DND-41 (cell line): Measurements from ENCODE around the gene HS2ST1.
"Not testable (repeated sequence)": the region's sequence is repeated elsewhere in the genome, so short reads cannot be mapped to it uniquely, and the experiment has no call there.

ENCODE experiments used
- ATAC-seq: fragments of 200-7000 bp; cut with Tn5 transposase; 3 replicates; pipeline ENCODE4 v1.9.1; 2021; ENCODE audit warnings: low read depth; ENCODE audit not compliant: insufficient read depth
- DNase-seq: peaks from one replicate; pipeline ENCODE4 v3.0.0-alpha.2; 2020
- H2AFZ ChIP-seq: 2 replicates; pipeline ENCODE4 v1.6.0; 2012; ENCODE audit warnings: low read depth, low read length
- H3K27ac ChIP-seq: 2 replicates; pipeline ENCODE4 v1.5.1; 2012; ENCODE audit warnings: low read length, inconsistent platforms
- H3K27me3 ChIP-seq: fragments of 200-600 bp; sonication (generic); 2 replicates; pipeline ENCODE4 v1.6.0; 2012; ENCODE audit warnings: low read length, mild to moderate bottlenecking, inconsistent platforms; ENCODE audit not compliant: insufficient read depth, poor library complexity
- H3K36me3 ChIP-seq: 2 replicates; pipeline ENCODE4 v1.5.1; 2012; ENCODE audit warnings: low read length, inconsistent platforms; ENCODE audit not compliant: insufficient read depth
- H3K4me1 ChIP-seq: 2 replicates; pipeline ENCODE4 v1.5.1; 2012; ENCODE audit warnings: mild to moderate bottlenecking, low read length; ENCODE audit not compliant: insufficient read depth
- H3K4me2 ChIP-seq: 2 replicates; pipeline ENCODE4 v1.6.0; 2012; ENCODE audit warnings: mild to moderate bottlenecking, moderate library complexity, low read length, inconsistent platforms; ENCODE audit not compliant: insufficient read depth
- H3K4me3 ChIP-seq, 2 experiments: fragments of 200-600 bp in 1 of 2; shearing (Covaris generic) in 1 of 2; 2 replicates each; pipeline ENCODE4 v1.5.1; 2012 to 2016; ENCODE audit warnings: inconsistent platforms in 2 of 2, low read length in 2 of 2, mild to moderate bottlenecking in 2 of 2, low read depth in 1 of 2, moderate library complexity in 1 of 2
- H3K79me2 ChIP-seq: 2 replicates; pipeline ENCODE4 v1.6.0; 2012; ENCODE audit warnings: low read length, inconsistent platforms; ENCODE audit not compliant: insufficient read depth
- H3K9ac ChIP-seq: 2 replicates; pipeline ENCODE4 v1.6.0; 2012; ENCODE audit warnings: low read depth, mild to moderate bottlenecking, inconsistent platforms, low read length, moderate library complexity
- H3K9me3 ChIP-seq: 2 replicates; pipeline ENCODE4 v1.5.1; 2012; ENCODE audit warnings: low read length, moderate library complexity, mild to moderate bottlenecking, inconsistent platforms; ENCODE audit not compliant: insufficient read depth, severe bottlenecking
- H4K20me1 ChIP-seq: 2 replicates; pipeline ENCODE4 v1.6.0; 2012; ENCODE audit warnings: low read length; ENCODE audit not compliant: insufficient read depth
- EZH2 ChIP-seq: IDR thresholded peaks from 3 replicates; pipeline ENCODE4 v1.6.1; 2012; ENCODE audit warnings: borderline replicate concordance, low read depth, mild to moderate bottlenecking, moderate library complexity, low read length, inconsistent platforms; ENCODE audit not compliant: severe bottlenecking
- TF ChIP-seq, protein P1 (sequence below): IDR thresholded peaks from 2 replicates; pipeline ENCODE4 v1.5.1; 2012; ENCODE audit warnings: borderline replicate concordance, low read length, moderate library complexity, mild to moderate bottlenecking; ENCODE audit not compliant: poor library complexity, severe bottlenecking; ENCODE audit errors: extremely low read depth

Gene HS2ST1

GRCh38 chr1:87061742-87062156, 147.3 kb downstream of the HS2ST1 start:
- Histone ChIP-seq H3K4me2 (no peak overlapping the region), H3K4me3 (no peak overlapping the region), H2AFZ (no peak overlapping the region), H3K79me2 (peaks cover 3% of the 10 kb centered on the region; the same call in 1 of the 2 replicates), H4K20me1 (no peaks in the 10 kb centered on the region), H3K27me3 (no peaks in the 10 kb centered on the region), H3K36me3 (no peaks in the 10 kb centered on the region; the same call in 1 of the 2 replicates), H3K9ac (no peak overlapping the region), H3K9me3 (peaks cover 4% of the 10 kb centered on the region), H3K27ac (no peak overlapping the region), H3K4me1 (no peaks in the 10 kb centered on the region)
- no peak for ATAC-seq
- TF ChIP-seq, protein P1, sequence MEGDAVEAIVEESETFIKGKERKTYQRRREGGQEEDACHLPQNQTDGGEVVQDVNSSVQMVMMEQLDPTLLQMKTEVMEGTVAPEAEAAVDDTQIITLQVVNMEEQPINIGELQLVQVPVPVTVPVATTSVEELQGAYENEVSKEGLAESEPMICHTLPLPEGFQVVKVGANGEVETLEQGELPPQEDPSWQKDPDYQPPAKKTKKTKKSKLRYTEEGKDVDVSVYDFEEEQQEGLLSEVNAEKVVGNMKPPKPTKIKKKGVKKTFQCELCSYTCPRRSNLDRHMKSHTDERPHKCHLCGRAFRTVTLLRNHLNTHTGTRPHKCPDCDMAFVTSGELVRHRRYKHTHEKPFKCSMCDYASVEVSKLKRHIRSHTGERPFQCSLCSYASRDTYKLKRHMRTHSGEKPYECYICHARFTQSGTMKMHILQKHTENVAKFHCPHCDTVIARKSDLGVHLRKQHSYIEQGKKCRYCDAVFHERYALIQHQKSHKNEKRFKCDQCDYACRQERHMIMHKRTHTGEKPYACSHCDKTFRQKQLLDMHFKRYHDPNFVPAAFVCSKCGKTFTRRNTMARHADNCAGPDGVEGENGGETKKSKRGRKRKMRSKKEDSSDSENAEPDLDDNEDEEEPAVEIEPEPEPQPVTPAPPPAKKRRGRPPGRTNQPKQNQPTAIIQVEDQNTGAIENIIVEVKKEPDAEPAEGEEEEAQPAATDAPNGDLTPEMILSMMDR: no peak
- TF ChIP-seq EZH2: no peak
- DNase-seq: no peak

DNA sequence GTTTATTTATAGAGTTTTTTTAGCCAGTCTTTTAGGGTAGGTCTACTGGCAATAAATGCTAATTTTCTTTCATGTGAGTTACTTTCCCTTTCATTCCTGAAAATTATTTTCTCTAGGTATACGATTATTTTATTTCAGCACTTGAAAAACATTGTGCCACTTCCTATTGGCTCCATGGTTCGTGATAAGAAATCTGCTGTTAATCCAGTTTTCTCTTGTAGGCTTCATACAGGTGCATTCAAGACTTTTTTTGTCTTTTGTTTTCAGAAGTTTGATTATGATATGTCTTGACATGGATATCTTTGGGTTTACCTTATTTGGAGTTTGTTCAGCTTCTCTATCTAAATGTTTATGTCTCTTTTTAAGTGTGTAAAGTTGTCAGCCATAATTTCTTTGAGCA, 148.3 kb downstream of the HS2ST1 start:
- ATAC-seq (no peak), DNase-seq (no peak)
- peaks cover 3% of the 10 kb centered on the region; the same call in 1 of the 2 replicates for H3K79me2 ChIP-seq
- no peak overlapping the region for H3K4me3 ChIP-seq
- peaks cover 4% of the 10 kb centered on the region for H3K9me3 ChIP-seq
- no peak overlapping the region for H3K9ac ChIP-seq
- TF ChIP-seq EZH2: no peak
- TF ChIP-seq, protein P1: no peak
- no peak overlapping the region for H3K27ac ChIP-seq
- H3K4me1 ChIP-seq: no peaks in the 10 kb centered on the region
- no peak overlapping the region for H3K4me2 ChIP-seq
- H3K27me3 ChIP-seq: no peaks in the 10 kb centered on the region
- no peaks in the 10 kb centered on the region; the same call in 1 of the 2 replicates for H3K36me3 ChIP-seq
- H4K20me1 ChIP-seq: no peaks in the 10 kb centered on the region
- H2AFZ ChIP-seq: no peak overlapping the region

DNA sequence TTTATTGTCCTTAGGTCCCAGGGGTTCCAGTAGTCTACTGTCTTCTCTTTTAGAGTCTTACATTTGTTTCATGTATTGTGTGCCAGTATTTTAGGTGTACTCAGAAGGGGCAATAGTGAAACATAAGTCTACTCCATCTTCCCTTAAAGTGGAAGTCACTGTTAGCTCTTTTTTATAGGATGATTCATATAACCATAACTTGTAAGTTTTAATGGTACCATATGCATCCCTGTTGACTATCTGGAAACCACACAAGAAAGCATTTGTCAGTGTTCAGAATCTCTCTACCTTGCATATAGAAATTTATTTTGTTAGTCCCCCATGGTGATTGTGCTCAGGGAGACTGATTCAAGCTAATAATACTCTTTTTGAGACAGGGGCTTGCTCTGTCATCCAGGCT, 149.9 kb downstream of the HS2ST1 start:
- Histone ChIP-seq H3K9me3 (peaks cover 4% of the 10 kb centered on the region), H3K4me1 (no peaks in the 10 kb centered on the region), H3K79me2 (peaks cover 6% of the 10 kb centered on the region), H4K20me1 (no peaks in the 10 kb centered on the region), H3K4me3 (no peak overlapping the region), H3K36me3 (no peaks in the 10 kb centered on the region; the same call in 1 of the 2 replicates), H3K4me2 (no peak overlapping the region), H3K27ac (no peak overlapping the region), H3K27me3 (no peaks in the 10 kb centered on the region), H3K9ac (no peak overlapping the region), H2AFZ (no peak overlapping the region)
- no peak for ATAC-seq
- no peak for DNase-seq
- no peak for TF ChIP-seq EZH2
- TF ChIP-seq, protein P1: no peak

- no peak for ATAC-seq
- no peak for DNase-seq
- H3K27me3 ChIP-seq: no peaks in the 10 kb centered on the region
- peaks cover 4% of the 10 kb centered on the region for H3K9me3 ChIP-seq
- H3K27ac ChIP-seq: no peak overlapping the region
- TF ChIP-seq, protein P1: no peak
- TF ChIP-seq EZH2: no peak
- H3K4me2 ChIP-seq: no peak overlapping the region
- H3K79me2 ChIP-seq: peaks cover 7% of the 10 kb centered on the region
- no peak overlapping the region for H2AFZ ChIP-seq
- H3K36me3 ChIP-seq: no peaks in the 10 kb centered on the region; the same call in 1 of the 2 replicates
- H3K4me3 ChIP-seq: no peak overlapping the region
- no peaks in the 10 kb centered on the region for H4K20me1 ChIP-seq
- no peak overlapping the region for H3K9ac ChIP-seq
- no peaks in the 10 kb centered on the region for H3K4me1 ChIP-seq
These were observed 150.6 kb downstream of the HS2ST1 start for GRCh38 chr1:87064986-87065385.

- H3K9ac ChIP-seq, H3K4me1 ChIP-seq, H3K27ac ChIP-seq, ATAC-seq, H3K4me3 ChIP-seq, H4K20me1 ChIP-seq, H3K36me3 ChIP-seq, DNase-seq, H2AFZ ChIP-seq, H3K9me3 ChIP-seq, H3K4me2 ChIP-seq, H3K27me3 ChIP-seq, H3K79me2 ChIP-seq: not testable (repeated sequence)
These were observed 152.3 kb downstream of the HS2ST1 start for GRCh38 chr1:87066708-87067107.
